ENCODE results near the gene COL3A1.

- TF ChIP-seq CTCF (IDR thresholded peaks at IDR 0.05) (no peak), POLR2A (IDR thresholded peaks at IDR 0.05) (no peak)
Measured at GRCh38 chr2:189048189-189048588, 74.0 kb downstream of the COL3A1 start.

Measured in vagina (tissue), 2 donors.